Measurements from ENCODE around the gene COPS3. TPM values are rescaled to one million over a fixed set of nuclear protein-coding genes. Genes with fewer than 3 reads are reported as not detected.

Gene COPS3
- total RNA-seq, 1 experiment from 2014 or later = 113 TPM

- Histone ChIP-seq H3K56ac (ENCODE audit: insufficient read length, low read depth, low read length) (no peak overlapping the region), H3K4me1 (ENCODE audit: insufficient read depth, low read length) (no peaks in the 10 kb centered on the region), H4K5ac (ENCODE audit: insufficient read length, low read depth, low read length) (no peak overlapping the region), H3K79me1 (ENCODE audit: insufficient read depth, low read depth, low read length, poor library complexity, severe bottlenecking) (no peaks in the 10 kb centered on the region), H2BK5ac (ENCODE audit: insufficient read length, low read length) (no peak overlapping the region), H3K23me2 (ENCODE audit: insufficient read length, low read depth, low read length, poor library complexity, severe bottlenecking) (no peaks in the 10 kb centered on the region), H3K23ac (ENCODE audit: insufficient read length, low read depth, low read length) (no peak overlapping the region), H2AK5ac (ENCODE audit: insufficient read length, low read length) (no peak overlapping the region), H2AFZ (ENCODE audit: low read length) (no peak overlapping the region), H4K20me1 (ENCODE audit: control insufficient read depth, insufficient read depth, insufficient read length) (no peaks in the 10 kb centered on the region), H3K4ac (ENCODE audit: low read depth, low read length) (no peak overlapping the region), H2BK120ac (ENCODE audit: low read depth, low read length, poor library complexity, severe bottlenecking) (no peak overlapping the region), H2BK20ac (ENCODE audit: low read depth, low read length, poor library complexity, severe bottlenecking) (no peak overlapping the region), H2BK12ac (ENCODE audit: insufficient read length, low read depth, low read length) (no peak overlapping the region), H3K18ac (ENCODE audit: insufficient read length, low read depth, low read length) (no peak overlapping the region), H4K91ac (ENCODE audit: insufficient read length, low read depth, low read length) (no peak overlapping the region), H2BK15ac (ENCODE audit: low read depth, low read length) (no peak overlapping the region), H3K27me3 (ENCODE audit: insufficient read depth, low read length) (no peaks in the 10 kb centered on the region), H3K79me2 (ENCODE audit: insufficient read depth, low read length) (no peaks in the 10 kb centered on the region), H3K27ac (ENCODE audit: insufficient read length, low read depth, low read length) (no peak overlapping the region), H3T11ph (ENCODE audit: low read length) (no peak overlapping the region), H3K9me3 (ENCODE audit: control insufficient read depth, low read depth, low read length) (no peaks in the 10 kb centered on the region), H3K14ac (ENCODE audit: insufficient read depth, low read length) (no peak overlapping the region), H4K8ac (replicated peaks; ENCODE audit: insufficient read length, low read depth, low read length) (no peak overlapping the region), H3K9ac (ENCODE audit: extremely low read depth, insufficient read length, low read length) (no peak overlapping the region), H3K4me2 (ENCODE audit: insufficient read depth, insufficient read length, low read length) (no peak overlapping the region)
- H3K4me1 Mint-ChIP-seq = peaks cover 18 to 24% of the 10 kb centered on the region in 2 experiments
- H3K27me3 Mint-ChIP-seq (ENCODE audit: low read depth) = peaks cover 11% of the 10 kb centered on the region
- no peak overlapping the region for H3K27ac Mint-ChIP-seq
- peaks cover 3 to 20% (median 11%) of the 10 kb centered on the region in 3 experiments; a peak in 6 of 7 replicates for H3K36me3 Mint-ChIP-seq (ENCODE audit: insufficient read depth in 1 of 3, low read depth in 3 of 3)
- no peaks in the 10 kb centered on the region for H3K9me3 Mint-ChIP-seq
- DNase-seq = no peak
- TF ChIP-seq CTCF (conservative IDR thresholded peaks at IDR 0.05) = no peak
- no CpG with 5 or more reads among the region's 8 CpGs for whole genome bisulfite sequencing (ENCODE audit: extremely low coverage, insufficient read length, low lambda C conversion rate)
- H3K4me3 Mint-ChIP-seq = peak overlapping the region in 1 of 2 experiments; percentile 93; a peak in 1 of 5 replicates
These were observed 24.3 kb upstream of the COPS3 start for GRCh38 chr17:17305281-17305801.
